Heart right ventricle (tissue), 16 donors: Measurements from ENCODE around the gene COX17. TPM values are rescaled to one million over a fixed set of nuclear protein-coding genes. Genes with fewer than 3 reads are reported as not detected.

ENCODE experiments used
- ATAC-seq, 8 donors: fragments of 200-7000 bp; cut with Tn5 transposase; one replicate each; pipeline ENCODE4 v1.9.1; 2020; ENCODE audit warnings: mild to moderate bottlenecking in 8 of 8, moderate library complexity in 8 of 8, moderate number of reproducible peaks in 1 of 8
- DNase-seq, 2 donors: peaks; one replicate each; pipeline ENCODE4 v3.0.0-alpha.2; 2020
- H3K27ac ChIP-seq, 10 donors: fragments of 200-600 bp; sonication (generic) in 2 of 10; one replicate each; pipeline versions ENCODE4 v1.5.0 to v1.8.0; 2020 to 2022; ENCODE audit warnings: mild to moderate bottlenecking in 3 of 10
- H3K27me3 ChIP-seq, 7 donors: fragments of 200-600 bp; one replicate each; pipeline ENCODE4 v1.8.0; 2021 to 2022; ENCODE audit warnings: mild to moderate bottlenecking in 2 of 7
- H3K36me3 ChIP-seq, 9 donors: fragments of 200-600 bp; sonication (generic) in 1 of 9; one replicate each; pipeline versions ENCODE4 v1.5.0 to v1.8.0; 2020 to 2022; ENCODE audit warnings: mild to moderate bottlenecking in 2 of 9
- H3K4me1 ChIP-seq, 9 donors: fragments of 200-600 bp; sonication (generic) in 1 of 9; one replicate each; pipeline versions ENCODE4 v1.5.0 to v1.8.0; 2020 to 2022; ENCODE audit warnings: mild to moderate bottlenecking in 4 of 9
- H3K4me3 ChIP-seq, 10 donors: fragments of 200-600 bp; sonication (generic) in 2 of 10; one replicate each; pipeline versions ENCODE4 v1.5.0 to v1.8.0; 2020 to 2022; ENCODE audit warnings: mild to moderate bottlenecking in 7 of 10, moderate library complexity in 2 of 10
- H3K9me3 ChIP-seq, 11 donors: fragments of 200-600 bp in 10 of 11; sonication (generic) in 2 of 11; one replicate each; pipeline versions ENCODE4 v1.5.0 to v1.8.0; 2013 to 2022; ENCODE audit warnings: mild to moderate bottlenecking in 2 of 11, control low read depth in 1 of 11, moderate library complexity in 1 of 11
- WGBS, 2 donors: extraction: QIAGEN DNeasy Blood & Tissue Kit; methylation state at CpG; one replicate each; pipeline ENCODE4 v1.1.7; 2013; ENCODE audit warnings: inconsistent platforms in 1 of 2; 5-methylcytosine and 5-hydroxymethylcytosine counted together
- intact Hi-C, 10 donors: fragments of 100-400 bp; cut with DNase I; formaldehyde crosslinking; loops; one replicate each; pipeline versions ENCODE4 v1.11.1 to v1.14.2; 2022
- polyA plus RNA-seq, 2 donors: library from polyadenylated mRNA; stranded (reverse); fragments of 200-250 nt; gene quantifications; one replicate each; pipeline ENCODE4 v1.2.3, GENCODE V29; 2013
- total RNA-seq, 10 donors: library from RNA; stranded (reverse); fragmentation: NEBNext Ultra II Directional in 3 of 10; extraction: Animal tissue kit (Norgen Biotek cat#: 25700) in 3 of 10; gene quantifications; one replicate each; pipeline versions ENCODE4 v1.2.1 to v1.2.4, GENCODE V29; 2021 to 2023
- TF ChIP-seq, protein P1 (sequence below), 9 donors: fragments of 200-600 bp; sonication (generic) in 2 of 9; IDR thresholded peaks; one replicate each; pipeline versions ENCODE4 v1.5.0 to v1.8.0; 2021 to 2022; ENCODE audit warnings: antibody characterized with exemption in 9 of 9, mild to moderate bottlenecking in 5 of 9, moderate library complexity in 1 of 9
- donor health status: Arrhythmogenic right ventricular cardiomyopathy.
- donor health status: ischemic (EF 13 %, LVEDD 7.1; RV severe dilation, severe dysfunction).
- donor health status: healthy with polysubstance abuse.
- donor health status: DM: no; HTN: yes; CAD: no.
- donor health status: DM: no; HTN: no; CAD: no.
- donor health status: ischemic (EF 25% LVEDD 6.9; RV normal size, moderate dysfunction).
- donor health status: ischemic (EF 25% LVEDD 5.7; RV mildly dilated, moderate dysfunction).
- donor health status: healthy.
- donor health status: DM: yes; HTN: yes; CAD: no.
- donor health status: Ischemic cardiomyopathy.
- donor health status: ischemic (EF 35%, LVEDD 5.7; RV mildly dilated, moderate dysfunction).
- donor health status: nonischemic (EF 11% LVEDD 7.7; RV severe dilation, severe dysfunction).
- donor health status: DM: yes; HTN: yes; CAD: no.
- donor health status: PGD.
- donor health status: ischemic (EF 29% LVEDD 5.4; RV normal size, mild dysfunction).
- donor health status: nonischemic (EF 23%, LVEDD 6.1; RV moderate dilation, normal function).

Gene COX17
- total and polyA plus RNA-seq, 12 donors = 76.2 to 733 (median 110) TPM

DNA sequence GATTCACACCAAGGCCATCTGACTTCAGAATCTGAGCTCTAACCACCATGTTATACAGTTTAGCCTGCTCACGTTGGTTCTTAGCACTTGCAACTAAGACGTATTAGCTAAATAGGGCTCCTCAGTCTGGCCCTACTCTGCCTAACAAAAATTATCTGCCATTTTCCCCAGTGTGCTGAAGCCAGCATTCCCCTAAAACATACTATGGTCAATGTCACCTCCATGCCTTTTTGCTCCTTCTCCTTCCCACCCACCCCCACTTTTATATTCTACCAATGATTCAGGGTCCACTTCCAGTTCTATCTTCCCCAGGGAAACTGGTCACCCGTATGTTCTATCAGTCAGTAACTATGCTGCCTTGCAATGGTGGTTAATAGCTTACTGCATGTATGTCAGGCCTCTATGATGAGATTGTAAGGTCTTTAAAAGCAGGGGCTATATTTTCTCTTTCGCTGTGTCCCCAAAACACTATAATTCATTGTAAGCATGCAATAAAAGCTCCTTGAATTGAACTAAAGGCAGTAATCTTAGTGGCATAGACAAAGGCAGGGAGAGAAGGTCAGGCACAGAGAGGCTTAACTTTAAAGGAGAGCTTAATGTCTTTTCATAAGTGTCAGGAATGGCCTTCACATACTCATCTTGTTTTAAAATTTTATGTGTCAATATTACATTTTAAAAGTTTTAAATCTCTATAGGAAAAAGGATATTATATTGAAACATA lies 40.2 kb downstream of the COX17 start:
- intact Hi-C loops = loop anchor here in 5 of 10 donors (5.0 kb wide), 3 partner anchors 35 to 60 kb away; partner anchors contain the start of genes PLA1A (in 3 of the 5) and ADPRH (in 2 of the 5)
- no peak for ATAC-seq
- Histone ChIP-seq H3K36me3 (peaks cover 0 to 27% (median 11%) of the 10 kb centered on the region in 9 donors), H3K4me3 (no peak overlapping the region), H3K4me1 (peaks cover 10 to 68% (median 55%) of the 10 kb centered on the region in 9 donors), H3K9me3 (no peaks in the 10 kb centered on the region), H3K27me3 (no peaks in the 10 kb centered on the region), H3K27ac (peak overlapping the region; percentile 25 to 94 (median 88))
- TF ChIP-seq, protein P1, sequence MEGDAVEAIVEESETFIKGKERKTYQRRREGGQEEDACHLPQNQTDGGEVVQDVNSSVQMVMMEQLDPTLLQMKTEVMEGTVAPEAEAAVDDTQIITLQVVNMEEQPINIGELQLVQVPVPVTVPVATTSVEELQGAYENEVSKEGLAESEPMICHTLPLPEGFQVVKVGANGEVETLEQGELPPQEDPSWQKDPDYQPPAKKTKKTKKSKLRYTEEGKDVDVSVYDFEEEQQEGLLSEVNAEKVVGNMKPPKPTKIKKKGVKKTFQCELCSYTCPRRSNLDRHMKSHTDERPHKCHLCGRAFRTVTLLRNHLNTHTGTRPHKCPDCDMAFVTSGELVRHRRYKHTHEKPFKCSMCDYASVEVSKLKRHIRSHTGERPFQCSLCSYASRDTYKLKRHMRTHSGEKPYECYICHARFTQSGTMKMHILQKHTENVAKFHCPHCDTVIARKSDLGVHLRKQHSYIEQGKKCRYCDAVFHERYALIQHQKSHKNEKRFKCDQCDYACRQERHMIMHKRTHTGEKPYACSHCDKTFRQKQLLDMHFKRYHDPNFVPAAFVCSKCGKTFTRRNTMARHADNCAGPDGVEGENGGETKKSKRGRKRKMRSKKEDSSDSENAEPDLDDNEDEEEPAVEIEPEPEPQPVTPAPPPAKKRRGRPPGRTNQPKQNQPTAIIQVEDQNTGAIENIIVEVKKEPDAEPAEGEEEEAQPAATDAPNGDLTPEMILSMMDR (IDR thresholded peaks at IDR 0.05) = no peak
- WGBS, 2 donors = 72 to 75% methylated on average over 4 of the region's 4 CpGs
- no peak for DNase-seq

DNA sequence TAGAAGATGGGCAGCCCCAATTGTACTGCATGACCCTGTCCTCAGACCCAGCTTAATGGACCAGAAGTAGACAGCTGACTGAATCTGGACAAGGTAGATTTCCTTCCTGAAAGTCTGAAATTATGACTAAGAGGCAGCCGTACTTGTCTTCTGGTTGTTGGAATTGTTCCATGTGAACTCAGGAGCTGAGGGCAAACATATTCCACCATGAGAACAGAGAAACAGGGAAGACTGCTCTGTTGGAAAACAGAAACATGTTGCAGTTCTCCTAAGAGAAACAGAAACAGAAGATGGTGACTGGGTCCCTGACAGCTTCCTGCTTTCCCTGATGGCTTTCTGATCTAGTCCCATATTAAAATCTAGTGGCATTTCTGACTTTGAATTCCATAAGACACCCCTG lies 41.0 kb downstream of the COX17 start:
- Histone ChIP-seq H3K4me1 (peaks cover 10 to 73% (median 60%) of the 10 kb centered on the region in 9 donors), H3K9me3 (no peaks in the 10 kb centered on the region), H3K27ac (peak overlapping the region; percentile 6 to 94 (median 88)), H3K36me3 (peaks cover 0 to 19% (median 3%) of the 10 kb centered on the region in 9 donors), H3K4me3 (no peak overlapping the region), H3K27me3 (no peaks in the 10 kb centered on the region)
- DNase-seq (no peak), ATAC-seq (peak in 3 of 8 donors; percentile 0 to 6 (median 2))
- WGBS, 2 donors = 8 to 14% methylated on average over 1 of the region's 1 CpG
- intact Hi-C loops = loop anchor here in 5 of 10 donors (5.0 kb wide), 3 partner anchors 36 to 59 kb away; partner anchors contain the start of genes PLA1A (in 3 of the 5) and ADPRH (in 2 of the 5)
- TF ChIP-seq, protein P1 (IDR thresholded peaks at IDR 0.05) = no peak

DNA sequence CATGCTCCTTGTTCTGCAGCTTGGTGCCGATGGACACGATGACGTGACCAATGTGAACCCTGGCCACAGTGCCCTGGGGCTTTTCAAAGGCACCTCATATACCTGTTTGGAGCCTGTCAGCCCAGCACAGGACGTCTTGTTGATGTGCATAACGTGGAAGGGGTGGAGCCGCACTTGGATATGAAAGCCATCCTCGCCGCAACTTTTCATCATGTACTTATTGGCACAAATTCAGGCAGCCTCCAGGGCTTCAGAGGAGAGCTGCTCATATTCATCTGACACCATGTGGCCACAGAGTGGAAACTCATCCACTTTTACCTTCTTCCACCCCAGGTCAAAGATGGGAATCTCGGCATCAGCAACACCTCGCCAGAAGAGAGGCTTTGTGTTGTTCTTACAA lies 41.5 kb downstream of the COX17 start:
- TF ChIP-seq, protein P1 (IDR thresholded peaks at IDR 0.05) = peak in 4 of 9 donors; percentile 7 to 23 (median 17)
- intact Hi-C loops = loop anchor here in 5 of 10 donors (5.0 kb wide), 3 partner anchors 37 to 58 kb away; partner anchors contain the start of genes PLA1A (in 3 of the 5) and ADPRH (in 2 of the 5)
- Histone ChIP-seq H3K27me3 (no peaks in the 10 kb centered on the region), H3K27ac (peak overlapping the region; percentile 25 to 94 (median 88)), H3K4me1 (peaks cover 10 to 78% (median 65%) of the 10 kb centered on the region in 9 donors), H3K36me3 (peaks cover 0 to 14% (median 0%) of the 10 kb centered on the region in 9 donors), H3K9me3 (no peaks in the 10 kb centered on the region), H3K4me3 (no peak overlapping the region)
- DNase-seq (no peak), ATAC-seq (peak in 3 of 8 donors; percentile 3 to 55 (median 21))
- 56 to 62% methylated on average over 10 of the region's 10 CpGs for WGBS, 2 donors

DNA sequence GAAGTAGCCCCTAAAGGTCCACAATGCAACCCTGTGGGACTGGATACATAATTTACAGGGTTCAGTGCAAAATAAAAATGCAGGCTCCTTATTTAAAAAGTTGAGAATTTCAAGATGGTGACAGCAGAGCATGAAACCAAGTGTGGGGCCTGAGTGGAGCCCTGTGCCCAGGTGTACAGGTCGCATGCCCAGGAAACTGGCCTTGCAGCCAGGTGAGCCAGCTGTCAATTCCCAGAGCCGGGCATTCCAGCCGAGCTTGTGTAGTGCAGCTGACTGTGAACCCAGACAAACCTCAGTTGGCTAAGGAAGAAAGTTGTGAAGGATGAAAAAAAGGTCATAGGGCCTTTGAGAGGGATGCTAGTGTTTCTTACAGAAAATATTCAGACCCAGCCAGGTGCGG lies 44.4 kb downstream of the COX17 start:
- Histone ChIP-seq H3K27ac (no peak overlapping the region), H3K9me3 (no peaks in the 10 kb centered on the region), H3K4me1 (peaks cover 11 to 77% (median 68%) of the 10 kb centered on the region in 9 donors), H3K4me3 (no peak overlapping the region), H3K36me3 (no peaks in the 10 kb centered on the region), H3K27me3 (no peaks in the 10 kb centered on the region)
- intact Hi-C loops = loop anchor here in 2 of 10 donors (5.0 kb wide), 1 partner anchor 36 kb away; the partner anchor contains the start of gene PLA1A (in 2 of the 2)
- DNase-seq (no peak), ATAC-seq (no peak)
- 87 to 92% methylated on average over 4 of the region's 4 CpGs for WGBS, 2 donors
- TF ChIP-seq, protein P1 (IDR thresholded peaks at IDR 0.05) = no peak
